ENCODE results near the gene CEP78. TPM values are rescaled to one million over a fixed set of nuclear protein-coding genes. Genes with fewer than 3 reads are reported as not detected.
"Not testable (repeated sequence)": the region's sequence is repeated elsewhere in the genome, so short reads cannot be mapped to it uniquely, and the experiment has no call there.

The CEP78 gene
- 19.9 TPM for polyA plus RNA-seq (2012; ENCODE audit: missing spikeins)

DNA sequence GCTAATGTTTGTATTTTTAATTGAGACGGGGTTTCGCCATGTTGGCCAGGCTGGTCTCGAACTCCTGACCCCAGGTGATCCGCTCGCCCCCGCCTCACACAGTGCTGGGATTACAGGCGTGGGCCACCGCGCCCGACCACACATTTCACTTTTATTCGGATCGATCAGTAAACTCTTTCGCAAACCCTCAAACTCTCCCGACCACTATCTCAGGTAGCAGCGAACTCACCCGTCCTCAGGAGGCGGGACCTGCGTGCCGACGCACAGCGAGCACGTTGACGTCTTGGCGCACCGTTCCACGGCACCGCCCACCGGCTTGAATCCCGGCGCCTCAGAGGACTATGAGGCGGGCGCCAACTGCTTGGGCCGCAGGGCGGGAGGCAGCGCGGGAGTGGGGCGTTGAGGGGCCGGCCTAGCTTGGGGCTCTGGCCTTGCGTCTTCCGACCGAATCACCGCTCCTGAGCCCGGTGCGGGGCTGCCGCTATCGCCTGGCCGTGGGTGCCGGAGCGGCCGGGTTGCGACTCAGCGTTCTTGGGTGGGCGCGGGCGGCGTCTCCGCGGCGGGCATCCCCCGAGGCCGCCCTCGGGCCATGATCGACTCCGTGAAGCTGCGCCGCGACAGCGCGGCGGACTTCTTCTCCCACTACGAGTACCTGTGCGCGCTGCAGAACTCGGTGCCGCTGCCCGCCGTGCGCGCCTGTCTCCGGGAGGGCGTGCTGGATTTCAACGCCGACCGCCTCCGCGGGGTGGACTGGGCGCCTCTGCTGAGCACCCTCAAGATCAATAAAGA is at the start of gene CEP78:
CEP78 (plus strand) TSS at position 314 of the 789 bp plus-strand sequence; CDS start at position 590, 276 bp downstream.
- peak; percentile 85 for TF ChIP-seq POLR2AphosphoS5 (IDR thresholded peaks at IDR 0.05; ENCODE audit: low read depth, low read length)
- TF ChIP-seq POLR2A (IDR thresholded peaks at IDR 0.05; ENCODE audit: low read depth, low read length): peak; percentile 85
- TF ChIP-seq TAF1 (IDR thresholded peaks at IDR 0.05; ENCODE audit: borderline replicate concordance, low read depth, low read length): 0 out of 2 replicates have a peak, but pooled peaks have one; percentile 25
- DNase-seq (ENCODE audit: insufficient read length) (peak; percentile 86), FAIRE-seq (peak; percentile 99)

GRCh38 chr9:78187763-78188484 is 48.0 kb upstream of the CEP78 start:
- DNase-seq (ENCODE audit: insufficient read length): no peak
- no peak for TF ChIP-seq POLR2A (IDR thresholded peaks at IDR 0.05; ENCODE audit: low read depth, low read length)
- TF ChIP-seq TAF1 (IDR thresholded peaks at IDR 0.05; ENCODE audit: borderline replicate concordance, low read depth, low read length): no peak
- TF ChIP-seq POLR2AphosphoS5 (IDR thresholded peaks at IDR 0.05; ENCODE audit: low read depth, low read length): no peak
- no peak for FAIRE-seq

DNA sequence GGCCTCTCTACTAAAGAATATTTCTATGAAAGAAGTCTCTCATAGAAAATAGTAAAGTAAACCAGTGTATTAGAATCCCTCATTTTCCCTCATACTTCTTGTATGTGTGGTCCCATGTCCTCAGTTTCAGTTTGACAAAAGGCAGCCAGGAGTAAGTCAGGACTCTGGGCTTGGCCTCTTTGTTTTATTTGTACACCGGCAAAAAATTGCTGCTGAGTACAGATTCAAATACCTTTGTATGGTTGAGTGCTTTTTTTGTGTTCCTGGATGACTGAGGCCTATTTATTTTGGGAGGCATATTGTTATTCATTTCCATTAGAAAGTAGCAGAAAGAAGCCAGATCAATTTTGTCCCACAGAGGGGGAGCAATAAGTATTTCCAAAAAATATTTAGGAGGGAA is 47.3 kb upstream of the CEP78 start:
- DNase-seq (ENCODE audit: insufficient read length) (no peak), FAIRE-seq (no peak)
- TF ChIP-seq POLR2AphosphoS5 (IDR thresholded peaks at IDR 0.05; ENCODE audit: low read depth, low read length) (no peak), POLR2A (IDR thresholded peaks at IDR 0.05; ENCODE audit: low read depth, low read length) (no peak), TAF1 (IDR thresholded peaks at IDR 0.05; ENCODE audit: borderline replicate concordance, low read depth, low read length) (no peak)

GRCh38 chr9:78189001-78189400 is 46.9 kb upstream of the CEP78 start:
- DNase-seq (ENCODE audit: insufficient read length) (no peak), FAIRE-seq (no peak)
- TF ChIP-seq POLR2AphosphoS5 (IDR thresholded peaks at IDR 0.05; ENCODE audit: low read depth, low read length) (no peak), TAF1 (IDR thresholded peaks at IDR 0.05; ENCODE audit: borderline replicate concordance, low read depth, low read length) (no peak), POLR2A (IDR thresholded peaks at IDR 0.05; ENCODE audit: low read depth, low read length) (no peak)

DNA sequence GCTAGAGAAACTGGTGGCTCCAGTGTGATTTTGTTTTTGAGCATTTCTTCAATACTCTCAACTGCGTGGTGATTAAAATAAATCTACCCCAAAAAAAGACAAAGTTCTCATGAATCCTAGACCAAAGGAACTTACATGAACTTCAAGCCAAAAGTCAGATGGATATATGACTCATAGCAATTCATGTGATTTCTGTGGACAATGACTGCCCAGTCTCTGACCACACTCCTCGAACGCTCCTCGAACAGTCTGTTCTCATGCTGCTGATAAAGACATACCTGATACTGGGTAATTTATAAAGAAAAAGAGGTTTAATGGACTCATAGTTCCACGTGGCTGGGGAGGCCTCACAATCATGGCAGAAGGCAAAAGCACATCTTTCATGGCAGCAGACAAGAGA is 46.4 kb upstream of the CEP78 start:
- FAIRE-seq: no peak
- TF ChIP-seq POLR2AphosphoS5 (IDR thresholded peaks at IDR 0.05; ENCODE audit: low read depth, low read length): no peak
- TF ChIP-seq TAF1 (IDR thresholded peaks at IDR 0.05; ENCODE audit: borderline replicate concordance, low read depth, low read length): no peak
- TF ChIP-seq POLR2A (IDR thresholded peaks at IDR 0.05; ENCODE audit: low read depth, low read length): no peak

GRCh38 chr9:78191931-78192330 is 43.9 kb upstream of the CEP78 start:
- no peak for FAIRE-seq
- no peak for DNase-seq (ENCODE audit: insufficient read length)
- no peak for TF ChIP-seq POLR2AphosphoS5 (IDR thresholded peaks at IDR 0.05; ENCODE audit: low read depth, low read length)
- TF ChIP-seq POLR2A (IDR thresholded peaks at IDR 0.05; ENCODE audit: low read depth, low read length): no peak
- TF ChIP-seq TAF1 (IDR thresholded peaks at IDR 0.05; ENCODE audit: borderline replicate concordance, low read depth, low read length): no peak

More for the DNA sequence above, 46.4 kb upstream of the CEP78 start:
- DNase-seq (ENCODE audit: insufficient read length): no peak

DNA sequence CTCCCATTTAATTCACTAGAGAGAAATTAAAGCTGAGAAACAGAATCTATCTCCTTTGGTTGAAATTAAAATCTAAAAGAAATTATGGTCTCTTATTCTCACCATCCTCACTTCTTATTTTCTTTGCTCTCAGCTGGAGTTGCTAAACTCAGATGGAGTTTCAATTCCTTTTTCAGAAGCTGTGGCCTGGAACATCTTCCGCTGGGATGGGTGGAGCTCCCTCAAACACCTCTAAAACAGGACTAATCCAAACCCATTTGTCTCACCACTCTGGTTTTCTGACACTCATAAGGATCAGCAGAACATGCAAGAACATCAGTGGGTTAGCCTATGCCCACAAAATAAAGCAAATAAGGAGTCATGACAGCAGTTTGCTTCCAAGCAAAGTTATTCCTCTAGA is 39.6 kb upstream of the CEP78 start:
- FAIRE-seq: no peak
- TF ChIP-seq POLR2A (IDR thresholded peaks at IDR 0.05; ENCODE audit: low read depth, low read length): no peak
- TF ChIP-seq TAF1 (IDR thresholded peaks at IDR 0.05; ENCODE audit: borderline replicate concordance, low read depth, low read length): no peak
- TF ChIP-seq POLR2AphosphoS5 (IDR thresholded peaks at IDR 0.05; ENCODE audit: low read depth, low read length): no peak
- DNase-seq (ENCODE audit: insufficient read length): no peak

- FAIRE-seq: peak; percentile 40
- DNase-seq (ENCODE audit: insufficient read length): not testable (repeated sequence)
Measured at GRCh38 chr9:78201158-78201777, 34.6 kb upstream of the CEP78 start.

- FAIRE-seq (no peak), DNase-seq (ENCODE audit: insufficient read length) (no peak)
- TF ChIP-seq TAF1 (IDR thresholded peaks at IDR 0.05; ENCODE audit: borderline replicate concordance, low read depth, low read length) (no peak), POLR2AphosphoS5 (IDR thresholded peaks at IDR 0.05; ENCODE audit: low read depth, low read length) (no peak), POLR2A (IDR thresholded peaks at IDR 0.05; ENCODE audit: low read depth, low read length) (no peak)
Measured at GRCh38 chr9:78207319-78207718, 28.6 kb upstream of the CEP78 start.

- DNase-seq (ENCODE audit: insufficient read length) (no peak), FAIRE-seq (no peak)
- TF ChIP-seq POLR2A (IDR thresholded peaks at IDR 0.05; ENCODE audit: low read depth, low read length): no peak
- TF ChIP-seq TAF1 (IDR thresholded peaks at IDR 0.05; ENCODE audit: borderline replicate concordance, low read depth, low read length): no peak
- TF ChIP-seq POLR2AphosphoS5 (IDR thresholded peaks at IDR 0.05; ENCODE audit: low read depth, low read length): no peak
Measured at GRCh38 chr9:78207901-78208300, 28.0 kb upstream of the CEP78 start.

- no peak for TF ChIP-seq TAF1 (IDR thresholded peaks at IDR 0.05; ENCODE audit: borderline replicate concordance, low read depth, low read length)
- no peak for TF ChIP-seq POLR2AphosphoS5 (IDR thresholded peaks at IDR 0.05; ENCODE audit: low read depth, low read length)
- TF ChIP-seq POLR2A (IDR thresholded peaks at IDR 0.05; ENCODE audit: low read depth, low read length): no peak
- no peak for FAIRE-seq
Measured at GRCh38 chr9:78209127-78209526, 26.7 kb upstream of the CEP78 start.

More at GRCh38 chr9:78209127-78209526, 26.7 kb upstream of the CEP78 start:
- no peak for DNase-seq (ENCODE audit: insufficient read length)
